K562 (cell line): Measurements from ENCODE around the gene UROD. TPM values are rescaled to one million over a fixed set of nuclear protein-coding genes. Genes with fewer than 3 reads are reported as not detected.

Experiments used
- ARID3B ChIP-seq: fragments of 250-450 bp; sonication (Bioruptor Pico); IDR thresholded peaks from 2 replicates; pipeline ENCODE4 v1.4.0; 2020; ENCODE audit warnings: borderline replicate concordance
- BHLHE40 ChIP-seq: IDR thresholded peaks from 2 replicates; pipeline ENCODE4 v1.6.1; 2011; ENCODE audit warnings: low read length, improper control_type of control experiment
- CREB3 ChIP-seq: fragments of 450-650 bp; conservative IDR thresholded peaks from 2 replicates; pipeline ENCODE4 v1.6.1; 2016; ENCODE audit warnings: missing genetic modification characterization, low read depth, mild to moderate bottlenecking, missing compliant biosample characterization, moderate library complexity
- FOXA3 ChIP-seq, 2 experiments: fragments of 450-650 bp in 1 of 2; sonication (generic) in 1 of 2; formaldehyde crosslinking; IDR thresholded peaks in 1 of 2; conservative IDR thresholded peaks in 1 of 2; 2 replicates each; pipeline versions ENCODE4 v1.4.0 to v1.8.0; 2020 to 2022; ENCODE audit warnings: mild to moderate bottlenecking in 2 of 2, missing genetic modification reagents in 1 of 2
- HNRNPLL ChIP-seq: fragments of 200-400 bp; formaldehyde crosslinking; IDR thresholded peaks from 2 replicates; pipeline ENCODE4 v1.6.1; 2017; ENCODE audit warnings: low read length, low read depth, mild to moderate bottlenecking; ENCODE audit not compliant: poor library complexity, severe bottlenecking
- MCM7 ChIP-seq, 2 experiments: fragments of 450-650 bp; IDR thresholded peaks; 2 replicates each; pipeline ENCODE4 v1.6.1; 2016 to 2018
- MLLT1 ChIP-seq, 2 experiments: fragments of 450-650 bp; IDR thresholded peaks; 2 replicates each; pipeline ENCODE4 v1.6.1; 2016
- POLR3A ChIP-seq: IDR thresholded peaks from 2 replicates; pipeline ENCODE4 v1.6.1; 2011; ENCODE audit warnings: borderline replicate concordance, mild to moderate bottlenecking, moderate library complexity; ENCODE audit not compliant: insufficient read length, insufficient read depth; ENCODE audit errors: extremely low read depth
- SIX5 ChIP-seq, 2 experiments: IDR thresholded peaks; 2 replicates each; pipeline ENCODE4 v1.6.1; 2011; ENCODE audit warnings: low read length in 2 of 2, borderline replicate concordance in 1 of 2, low read depth in 1 of 2, mild to moderate bottlenecking in 1 of 2, moderate library complexity in 1 of 2; ENCODE audit not compliant: insufficient read depth in 1 of 2
- SMAD4 ChIP-seq: fragments of 250-450 bp; sonication (Bioruptor Pico); conservative IDR thresholded peaks from 2 replicates; pipeline ENCODE4 v1.8.0; 2021; ENCODE audit warnings: inconsistent platforms, mild to moderate bottlenecking, moderate library complexity
- WHSC1 ChIP-seq: IDR thresholded peaks from one replicate; pipeline ENCODE4 v1.6.1; 2012; ENCODE audit warnings: low read length, control low read depth, inconsistent platforms
- ZBED1 ChIP-seq: IDR thresholded peaks from 2 replicates; pipeline ENCODE4 v1.6.1; 2014
- ZNF407 ChIP-seq: fragments of 450-650 bp; IDR thresholded peaks from 2 replicates; pipeline ENCODE4 v1.6.1; 2016; ENCODE audit warnings: low read depth
- ZNF79 ChIP-seq: fragments of 250-450 bp; sonication (Bioruptor Pico); IDR thresholded peaks from 2 replicates; pipeline ENCODE4 v1.4.0; 2020; ENCODE audit warnings: low read depth, mild to moderate bottlenecking, moderate library complexity
- ZZZ3 ChIP-seq: fragments of 450-650 bp; IDR thresholded peaks from 2 replicates; pipeline ENCODE4 v1.6.1; 2016; ENCODE audit warnings: antibody characterized with exemption, mild to moderate bottlenecking, moderate library complexity
- polyA plus RNA-seq, 8 experiments: library from polyadenylated mRNA; depleted of rRNA in 4 of 8; stranded (reverse) in 5 of 8; unstranded in 3 of 8; fragments of >200 nt; fragmentation: Nextera tagmentation in 2 of 8; fragmentation: Illumina TruSeq in 1 of 8; extraction: Ambion mirVana in 2 of 8; extraction: Trizol in 1 of 8; gene quantifications; 2 replicates each; pipeline versions ENCODE4 v1.2.1 to v1.2.3, GENCODE V29; 2011 to 2014; ENCODE audit warnings: inconsistent platforms in 1 of 8, missing spikeins in 1 of 8
- total RNA-seq, 7 experiments: library from RNA; depleted of rRNA in 6 of 7; stranded (reverse); fragments of >200 nt in 6 of 7; fragmentation: Illumina TruSeq in 2 of 7; extraction: Trizol in 2 of 7; gene quantifications; 2 replicates each; pipeline versions ENCODE4 v1.2.1 to v1.2.3, GENCODE V29; 2011 to 2021; ENCODE audit warnings: low replicate concordance in 1 of 7

UROD gene
- total and polyA plus RNA-seq, 9 of the 15 experiments (the other 6 are each of a cell fraction or from before 2014, with no cell fraction given) = 533 to 2,933 (median 1,100) TPM

GRCh38 chr1:45012639-45013278 is 705 bp downstream of the UROD start (continued):
- TF ChIP-seq ZNF407 (no peak), SMAD4 (peak; percentile 94), FOXA3 (CRISPR knock-in tag; conservative IDR thresholded peaks at IDR 0.05 in 1 of 2, IDR thresholded peaks at IDR 0.05 in 1 of 2) (no peak), CREB3 (tag) (peak; percentile 42; the same call in 1 of the 2 replicates), POLR3A (no peak), SIX5 (IDR thresholded peaks at IDR 0.05; ENCODE audit: borderline replicate concordance in 1 of 2, insufficient read depth in 1 of 2, low read depth in 1 of 2, low read length in 2 of 2) (no peak), MLLT1 (IDR thresholded peaks at IDR 0.05) (peak in 1 of 2 experiments; percentile 38; a peak in 2 of 4 replicates), ZZZ3 (no peak; the same call in none of the 2 replicates), ZNF79 (CRISPR knock-in tag) (no peak), BHLHE40 (peak; percentile 72), ARID3B (CRISPR knock-in tag) (no peak), HNRNPLL (peak; percentile 84), ZBED1 (peak; percentile 87; the same call in 1 of the 2 replicates), WHSC1 (no peak), MCM7 (IDR thresholded peaks at IDR 0.05) (no peak)
